ENCODE measurements around the gene COX20. TPM values are rescaled to one million over a fixed set of nuclear protein-coding genes. Genes with fewer than 3 reads are reported as not detected.
A peak's percentile ranks its signal among the peaks of the same experiment; 100 is the strongest.

The COX20 gene
- total RNA-seq, 2 experiments from 2014 or later: 14.5 to 16.8 TPM

DNA sequence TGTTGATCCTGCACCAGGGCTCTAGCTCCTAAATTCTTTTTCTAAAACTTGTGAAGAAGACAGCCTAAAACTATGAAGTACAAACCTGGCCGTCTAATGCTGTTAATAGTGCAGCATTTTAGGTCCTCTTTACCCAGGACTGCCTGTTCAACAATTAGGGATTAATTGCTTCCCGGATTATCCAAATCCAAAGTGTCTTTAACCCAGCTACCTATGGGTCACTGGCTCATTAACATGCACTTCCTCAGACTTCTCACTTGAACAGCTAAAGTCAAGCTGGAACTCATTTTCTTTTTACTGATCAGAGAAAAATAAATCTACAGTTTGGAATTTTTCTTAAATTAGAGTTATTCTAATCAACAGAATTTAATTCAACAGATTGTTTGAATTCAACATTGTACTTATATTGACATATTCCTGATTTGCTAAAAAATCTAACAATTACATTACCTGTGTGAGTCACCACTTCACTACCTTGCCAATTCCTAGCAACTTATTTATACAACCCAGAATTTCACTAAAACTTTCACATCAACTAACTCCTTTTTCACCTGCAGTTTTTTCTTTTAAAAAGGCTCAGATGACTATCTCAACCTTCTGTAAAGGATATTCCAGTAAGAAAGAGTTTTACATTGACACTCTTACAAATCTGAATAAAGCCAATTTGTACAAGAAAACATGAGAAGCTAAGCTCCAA lies 25.6 kb downstream of the COX20 start:
- Mint-ChIP-seq H3K27ac (peak overlapping the region; percentile 98), H3K4me1 (ENCODE audit: low read depth) (peaks cover 80% of the 10 kb centered on the region), H3K4me3 (peak overlapping the region; percentile 87), H3K9me3 (no peaks in the 10 kb centered on the region), H3K36me3 (ENCODE audit: low read depth) (peaks cover 90% of the 10 kb centered on the region), H3K27me3 (peaks cover 5% of the 10 kb centered on the region)
- H3K9me3 ChIP-seq (ENCODE audit: control insufficient read depth in 1 of 2, insufficient read depth in 1 of 2, low read length in 2 of 2): no peaks in the 10 kb centered on the region
- H3K4me3 ChIP-seq (ENCODE audit: low read length): peak overlapping the region; percentile 91
- no peak for TF ChIP-seq CTCF (IDR thresholded peaks at IDR 0.05)
- H3K27ac ChIP-seq (ENCODE audit: low read depth in 1 of 2, low read length in 2 of 2): peak overlapping the region; percentile 95 to 99
- ATAC-seq (ENCODE audit: poor library complexity) (no peak), DNase-seq (no peak)
- ChIA-PET POLR2A (interaction anchor here (2.4 to 22.6 kb wide), 5 partner anchors 8 to 181 kb away, joined by 11 to 1262 read pairs (median 141); partner anchors contain the start of gene COX20), CTCF (interaction anchor here (0.8 to 6.2 kb wide), 5 partner anchors 21 to 181 kb away, joined by 3 to 63 read pairs (median 10); partner anchors contain the start of gene COX20)
- intact Hi-C loops (cut with DNase I, micrococcal nuclease): loop anchor here (5.0 to 10.0 kb wide), 3 partner anchors 209 to 409 kb away; partner anchors contain the start of genes ADSS2 (in 2 of the 2) and DESI2 (in 1 of the 2)
- peaks cover 35% of the 10 kb centered on the region for H3K4me1 ChIP-seq (ENCODE audit: insufficient read depth, low read length)
- H3K27me3 ChIP-seq (ENCODE audit: control insufficient read depth in 1 of 2, insufficient read depth in 2 of 2, low read length in 2 of 2): no peaks in the 10 kb centered on the region
- H3K36me3 ChIP-seq (ENCODE audit: insufficient read depth, low read length): peaks cover 63% of the 10 kb centered on the region

DNA sequence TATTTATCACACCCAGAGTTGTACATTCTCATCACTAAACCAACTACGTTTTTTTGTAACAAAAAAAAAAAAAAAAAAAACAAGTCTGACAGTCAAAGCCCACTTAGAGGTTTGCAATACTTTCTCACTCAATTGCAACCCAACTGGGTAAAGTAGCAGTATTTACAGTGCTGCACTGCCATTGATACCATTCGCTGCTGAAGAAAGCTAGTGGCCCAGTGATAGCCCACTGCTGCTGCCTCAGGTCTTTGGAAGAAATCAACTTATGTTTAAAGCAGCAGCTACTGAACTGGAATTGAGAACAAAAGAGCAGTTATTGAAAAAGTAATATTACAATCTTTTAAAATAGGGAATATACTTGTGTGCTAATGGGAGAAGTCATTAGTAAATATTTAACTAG lies 26.2 kb downstream of the COX20 start:
- DNase-seq (no peak), ATAC-seq (ENCODE audit: poor library complexity) (no peak)
- Histone ChIP-seq H3K4me1 (ENCODE audit: insufficient read depth, low read length) (peaks cover 30% of the 10 kb centered on the region), H3K27ac (ENCODE audit: low read depth in 1 of 2, low read length in 2 of 2) (peak overlapping the region; percentile 95 to 99), H3K27me3 (ENCODE audit: control insufficient read depth in 1 of 2, insufficient read depth in 2 of 2, low read length in 2 of 2) (no peaks in the 10 kb centered on the region), H3K9me3 (ENCODE audit: control insufficient read depth in 1 of 2, insufficient read depth in 1 of 2, low read length in 2 of 2) (no peaks in the 10 kb centered on the region), H3K4me3 (ENCODE audit: low read length) (peak overlapping the region; percentile 91), H3K36me3 (ENCODE audit: insufficient read depth, low read length) (peaks cover 57% of the 10 kb centered on the region)
- Mint-ChIP-seq H3K27ac (peak overlapping the region; percentile 98), H3K4me1 (ENCODE audit: low read depth) (peaks cover 78% of the 10 kb centered on the region), H3K36me3 (ENCODE audit: low read depth) (peaks cover 84% of the 10 kb centered on the region), H3K9me3 (no peaks in the 10 kb centered on the region), H3K27me3 (peaks cover 5% of the 10 kb centered on the region), H3K4me3 (peak overlapping the region; percentile 87)
- intact Hi-C loops (cut with DNase I, micrococcal nuclease): loop anchor here (1.0 to 10.0 kb wide), 5 partner anchors 7 to 409 kb away; partner anchors contain the start of genes ADSS2 (in 2 of the 2) and DESI2 (in 2 of the 2)
- TF ChIP-seq CTCF (IDR thresholded peaks at IDR 0.05): no peak
- CTCF ChIA-PET: interaction anchor here (0.7 to 6.2 kb wide), 6 partner anchors 21 to 181 kb away, joined by 3 to 63 read pairs (median 5); partner anchors contain the start of gene COX20
- POLR2A ChIA-PET: interaction anchor here (0.5 to 22.6 kb wide), 12 partner anchors 9 to 1606 kb away, joined by 3 to 1262 read pairs (median 12); partner anchors contain the start of genes CEP170, COX20 and SDCCAG8

GRCh38 chr1:244862354-244862698 lies 26.9 kb downstream of the COX20 start:
- peaks cover 5% of the 10 kb centered on the region for H3K27me3 Mint-ChIP-seq
- Histone ChIP-seq H3K27ac (ENCODE audit: low read depth in 1 of 2, low read length in 2 of 2) (peak overlapping the region; percentile 95 to 99), H3K9me3 (ENCODE audit: control insufficient read depth in 1 of 2, insufficient read depth in 1 of 2, low read length in 2 of 2) (no peaks in the 10 kb centered on the region), H3K4me1 (ENCODE audit: insufficient read depth, low read length) (peaks cover 29% of the 10 kb centered on the region), H3K4me3 (ENCODE audit: low read length) (peak overlapping the region; percentile 91), H3K36me3 (ENCODE audit: insufficient read depth, low read length) (peaks cover 51% of the 10 kb centered on the region), H3K27me3 (ENCODE audit: control insufficient read depth in 1 of 2, insufficient read depth in 2 of 2, low read length in 2 of 2) (no peaks in the 10 kb centered on the region)
- ATAC-seq (ENCODE audit: poor library complexity): peak; percentile 1
- H3K27ac Mint-ChIP-seq: peak overlapping the region; percentile 98
- ChIA-PET CTCF (interaction anchor here (0.7 to 6.2 kb wide), 4 partner anchors 27 to 180 kb away, joined by 3 to 63 read pairs (median 10); partner anchors contain the start of gene COX20), POLR2A (interaction anchor here (0.5 to 22.6 kb wide), 15 partner anchors 10 to 1607 kb away, joined by 3 to 1262 read pairs (median 22); partner anchors contain the start of genes ADSS2, CEP170, COX20 and DESI2)
- H3K9me3 Mint-ChIP-seq: no peaks in the 10 kb centered on the region
- H3K4me3 Mint-ChIP-seq: peak overlapping the region; percentile 96
- no peak for TF ChIP-seq CTCF (IDR thresholded peaks at IDR 0.05)
- intact Hi-C loops (cut with DNase I, micrococcal nuclease): loop anchor here (1.0 to 10.0 kb wide), 5 partner anchors 8 to 410 kb away; partner anchors contain the start of genes ADSS2 (in 2 of the 2) and DESI2 (in 2 of the 2)
- H3K4me1 Mint-ChIP-seq (ENCODE audit: low read depth): peaks cover 74% of the 10 kb centered on the region
- peak in 3 of 14 experiments; percentile 53 to 82 (median 73) for DNase-seq
- H3K36me3 Mint-ChIP-seq (ENCODE audit: low read depth): peaks cover 78% of the 10 kb centered on the region
